ENCODE measurements around the gene CCDC152.
"Not testable (repeated sequence)": the region's sequence is repeated elsewhere in the genome, so short reads cannot be mapped to it uniquely, and the experiment has no call there.

CCDC152 gene

DNA sequence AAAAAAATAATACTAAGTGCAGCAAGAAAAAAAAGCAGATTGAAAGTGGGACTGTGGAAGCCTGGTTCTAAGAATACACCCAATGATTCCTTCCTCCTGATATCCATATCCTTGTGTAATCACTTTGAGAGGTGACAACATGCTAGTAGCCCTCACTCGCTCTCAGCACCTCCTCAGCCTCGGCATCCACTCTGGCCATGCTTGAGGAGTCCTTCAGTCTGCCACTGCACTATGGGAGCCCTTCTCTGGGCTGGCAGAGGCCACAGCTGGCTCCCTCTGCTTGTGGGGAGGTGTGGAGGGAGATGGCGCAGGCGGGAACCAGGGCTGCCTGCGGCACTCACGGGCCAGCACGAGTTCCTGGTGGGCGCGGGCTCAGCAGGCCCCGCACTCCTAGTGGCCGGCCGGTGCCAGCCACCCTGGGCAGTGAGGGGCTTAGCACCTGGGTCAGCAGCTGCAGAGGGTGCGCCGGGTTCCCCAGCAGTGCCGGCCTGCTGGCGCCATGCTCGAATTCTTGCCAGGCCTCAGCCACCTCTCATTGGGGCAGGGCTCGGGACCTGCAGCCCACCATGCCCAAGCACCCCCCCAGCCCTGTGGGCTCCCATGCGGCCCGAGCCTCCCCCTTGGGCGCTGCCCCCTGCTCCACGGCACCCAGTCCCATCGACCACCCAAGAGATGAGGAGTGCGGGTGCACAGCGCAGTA lies 79.6 kb downstream of the CCDC152 start:
- Histone ChIP-seq H3K36me3 (ENCODE audit: control insufficient read depth in 2 of 2, insufficient read depth in 2 of 2, low read length in 2 of 2) (no peaks in the 10 kb centered on the region), H3K27ac (ENCODE audit: low read length) (no peak overlapping the region), H3K4me3 (ENCODE audit: low read length in 2 of 2) (no peak overlapping the region), H3K27me3 (ENCODE audit: control insufficient read depth in 1 of 2, insufficient read depth in 2 of 2, low read length in 2 of 2) (no peaks in the 10 kb centered on the region), H3K4me1 (ENCODE audit: control insufficient read depth, insufficient read depth, low read length) (peaks cover 7% of the 10 kb centered on the region), H3K9me3 (ENCODE audit: control insufficient read depth in 2 of 2, low read length in 2 of 2) (no peaks in the 10 kb centered on the region), H3K9ac (ENCODE audit: low read length in 2 of 2) (no peak overlapping the region)

DNA sequence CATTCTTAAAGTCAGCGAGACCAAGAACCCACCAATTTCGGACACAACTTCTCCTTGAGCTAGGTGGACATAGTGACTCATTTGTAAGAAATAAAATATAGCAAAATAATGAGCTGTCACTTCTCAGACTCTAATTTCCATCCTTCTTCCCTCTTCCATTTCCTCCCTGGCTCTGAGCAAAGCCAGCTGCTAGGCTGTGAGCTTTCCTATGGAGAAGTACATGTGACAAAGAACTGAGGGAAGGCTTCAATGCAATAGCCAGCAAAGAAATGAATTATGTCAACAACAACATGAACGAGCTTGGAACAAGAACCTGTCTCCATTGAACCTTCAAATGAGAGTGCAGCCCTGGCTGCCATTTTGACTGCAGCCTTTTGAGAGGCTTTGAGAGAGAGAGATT lies 81.0 kb downstream of the CCDC152 start:
- no peak overlapping the region for H3K4me3 ChIP-seq (ENCODE audit: low read length in 2 of 2)
- no peaks in the 10 kb centered on the region for H3K27me3 ChIP-seq (ENCODE audit: control insufficient read depth in 1 of 2, insufficient read depth in 2 of 2, low read length in 2 of 2)
- H3K9ac ChIP-seq (ENCODE audit: low read length in 2 of 2): no peak overlapping the region
- no peaks in the 10 kb centered on the region for H3K36me3 ChIP-seq (ENCODE audit: control insufficient read depth in 2 of 2, insufficient read depth in 2 of 2, low read length in 2 of 2)
- H3K9me3 ChIP-seq (ENCODE audit: control insufficient read depth in 2 of 2, low read length in 2 of 2): no peaks in the 10 kb centered on the region
- H3K27ac ChIP-seq (ENCODE audit: low read length): no peak overlapping the region
- H3K4me1 ChIP-seq (ENCODE audit: control insufficient read depth, insufficient read depth, low read length): peaks cover 7% of the 10 kb centered on the region

DNA sequence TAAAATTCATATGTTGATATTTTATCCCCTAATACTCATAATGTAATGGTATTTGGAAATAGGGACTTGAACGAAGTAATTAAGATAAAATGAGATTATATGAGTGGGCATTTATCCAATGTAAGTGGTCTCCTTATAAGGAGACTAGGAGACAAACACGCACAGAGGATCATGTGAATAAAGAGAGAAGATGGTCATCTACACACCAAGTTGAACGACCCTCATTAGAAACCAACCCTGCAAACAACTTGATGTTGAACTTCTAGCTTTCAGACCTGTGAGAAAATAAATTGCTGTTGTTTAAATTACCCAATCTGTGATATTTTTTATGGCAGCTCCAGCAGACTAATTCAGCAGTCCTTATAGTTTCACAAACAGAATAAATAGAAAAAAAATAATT lies 82.6 kb downstream of the CCDC152 start:
- H3K4me3 ChIP-seq (ENCODE audit: low read length in 2 of 2): no peak overlapping the region
- no peak overlapping the region for H3K27ac ChIP-seq (ENCODE audit: low read length)
- H3K27me3 ChIP-seq (ENCODE audit: control insufficient read depth in 1 of 2, insufficient read depth in 2 of 2, low read length in 2 of 2): no peaks in the 10 kb centered on the region
- no peak overlapping the region for H3K9ac ChIP-seq (ENCODE audit: low read length in 2 of 2)
- H3K4me1 ChIP-seq (ENCODE audit: control insufficient read depth, insufficient read depth, low read length): peaks cover 11% of the 10 kb centered on the region
- no peaks in the 10 kb centered on the region for H3K36me3 ChIP-seq (ENCODE audit: control insufficient read depth in 2 of 2, insufficient read depth in 2 of 2, low read length in 2 of 2)
- no peaks in the 10 kb centered on the region for H3K9me3 ChIP-seq (ENCODE audit: control insufficient read depth in 2 of 2, low read length in 2 of 2)

DNA sequence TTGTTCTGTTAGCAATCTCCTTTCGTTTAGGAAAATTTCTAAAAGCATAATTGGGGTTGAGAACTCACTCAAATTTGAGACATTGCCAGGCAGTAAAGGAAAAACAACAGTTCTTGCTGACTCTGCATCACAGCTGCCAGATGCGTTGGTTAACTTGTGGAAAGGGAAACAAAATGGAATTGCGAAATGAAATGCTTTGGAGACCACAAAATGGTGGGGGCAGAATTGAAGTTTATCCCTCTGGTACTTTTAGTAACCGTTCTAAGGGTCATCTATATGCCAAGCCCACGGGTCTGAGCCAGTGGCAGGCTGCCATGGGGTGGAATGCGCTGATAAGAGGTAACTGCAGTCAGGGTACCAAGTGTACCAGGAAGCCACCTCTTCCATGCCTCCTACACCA lies 83.7 kb downstream of the CCDC152 start:
- peaks cover 11% of the 10 kb centered on the region for H3K4me1 ChIP-seq (ENCODE audit: control insufficient read depth, insufficient read depth, low read length)
- H3K36me3 ChIP-seq (ENCODE audit: control insufficient read depth in 2 of 2, insufficient read depth in 2 of 2, low read length in 2 of 2): no peaks in the 10 kb centered on the region
- H3K9me3 ChIP-seq (ENCODE audit: control insufficient read depth in 2 of 2, low read length in 2 of 2): no peaks in the 10 kb centered on the region
- H3K27me3 ChIP-seq (ENCODE audit: control insufficient read depth in 1 of 2, insufficient read depth in 2 of 2, low read length in 2 of 2): no peaks in the 10 kb centered on the region
- H3K27ac ChIP-seq (ENCODE audit: low read length): peak overlapping the region; percentile 6
- peak overlapping the region in 1 of 2 donors; percentile 22 for H3K4me3 ChIP-seq (ENCODE audit: low read length in 2 of 2)
- no peak overlapping the region for H3K9ac ChIP-seq (ENCODE audit: low read length in 2 of 2)

DNA sequence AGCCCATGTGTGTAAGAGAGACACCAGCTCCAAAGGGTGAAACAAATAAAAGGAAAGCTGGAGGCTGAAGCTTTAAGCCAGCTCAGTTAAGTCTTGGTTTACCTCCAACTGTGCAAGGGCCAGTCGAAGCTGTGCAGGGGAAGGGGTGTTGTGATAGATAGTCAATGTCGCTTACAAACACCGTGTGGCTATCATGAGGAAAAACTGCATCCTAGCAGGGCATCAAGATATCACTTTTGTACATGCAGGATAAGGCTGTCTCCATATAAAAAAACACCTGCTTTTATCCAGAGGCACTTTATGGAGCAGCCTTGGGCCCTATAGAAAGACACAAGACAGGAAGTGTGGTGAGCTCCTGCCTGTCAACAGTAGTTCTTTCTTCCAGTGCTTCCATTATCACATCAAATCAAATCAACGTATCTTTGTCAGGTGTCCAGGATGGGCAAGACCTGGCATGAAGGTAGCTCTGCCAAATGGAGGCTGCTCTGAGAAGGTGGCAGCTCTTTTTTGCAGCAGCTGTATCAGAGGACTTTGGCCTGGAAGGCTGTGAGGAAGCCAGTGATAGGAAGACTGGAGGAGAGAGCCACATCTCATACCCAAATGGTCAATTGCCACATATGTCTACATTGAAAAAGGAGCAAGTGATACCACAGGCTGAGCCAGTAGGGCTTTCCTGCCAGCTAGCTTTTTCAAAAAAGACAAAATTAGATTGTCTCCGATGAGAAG lies 84.4 kb downstream of the CCDC152 start:
- Histone ChIP-seq H3K9ac (ENCODE audit: low read length in 2 of 2) (no peak overlapping the region), H3K27me3 (ENCODE audit: control insufficient read depth in 1 of 2, insufficient read depth in 2 of 2, low read length in 2 of 2) (no peaks in the 10 kb centered on the region), H3K4me1 (ENCODE audit: control insufficient read depth, insufficient read depth, low read length) (peaks cover 11% of the 10 kb centered on the region), H3K27ac (ENCODE audit: low read length) (peak overlapping the region; percentile 6), H3K9me3 (ENCODE audit: control insufficient read depth in 2 of 2, low read length in 2 of 2) (no peaks in the 10 kb centered on the region), H3K36me3 (ENCODE audit: control insufficient read depth in 2 of 2, insufficient read depth in 2 of 2, low read length in 2 of 2) (no peaks in the 10 kb centered on the region), H3K4me3 (ENCODE audit: low read length in 2 of 2) (no peak overlapping the region)

DNA sequence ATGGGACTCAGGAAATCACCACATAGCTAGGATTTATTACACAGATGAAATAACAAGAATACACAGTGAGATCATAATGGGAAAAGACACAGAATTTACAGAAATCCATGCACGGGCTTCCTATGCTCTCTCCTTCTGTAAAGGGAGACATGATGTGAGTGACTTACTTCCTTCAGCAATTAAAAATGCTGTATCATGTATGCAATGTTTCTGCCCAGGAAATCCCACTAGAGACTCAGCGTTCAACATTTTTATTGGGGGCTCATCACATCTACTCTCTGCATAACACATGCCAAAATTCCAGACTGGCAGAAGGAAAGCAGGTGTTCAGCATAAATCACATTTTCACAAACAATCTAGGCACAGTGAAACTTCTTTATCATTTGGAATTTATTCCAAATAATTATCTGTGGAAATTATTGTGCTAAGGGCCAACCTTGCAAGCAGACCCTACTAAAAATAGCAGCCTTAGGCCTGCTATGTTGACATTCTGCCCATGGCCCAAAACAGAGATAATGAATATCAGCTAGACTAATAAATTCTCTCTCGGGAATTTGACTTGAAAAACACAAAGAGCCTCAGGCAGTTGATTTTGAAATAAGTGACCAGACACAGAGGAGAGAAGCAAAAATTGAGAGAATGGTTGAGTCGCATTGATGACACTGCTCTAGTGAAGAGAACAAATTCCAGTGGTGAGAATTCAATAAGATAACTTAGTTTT lies 86.5 kb downstream of the CCDC152 start:
- H3K27ac ChIP-seq (ENCODE audit: low read length): no peak overlapping the region
- H3K4me1 ChIP-seq (ENCODE audit: control insufficient read depth, insufficient read depth, low read length): peaks cover 11% of the 10 kb centered on the region
- H3K9ac ChIP-seq (ENCODE audit: low read length in 2 of 2): no peak overlapping the region
- H3K36me3 ChIP-seq (ENCODE audit: control insufficient read depth in 2 of 2, insufficient read depth in 2 of 2, low read length in 2 of 2): no peaks in the 10 kb centered on the region
- H3K4me3 ChIP-seq (ENCODE audit: low read length in 2 of 2): no peak overlapping the region
- no peaks in the 10 kb centered on the region for H3K27me3 ChIP-seq (ENCODE audit: control insufficient read depth in 1 of 2, insufficient read depth in 2 of 2, low read length in 2 of 2)
- H3K9me3 ChIP-seq (ENCODE audit: control insufficient read depth in 2 of 2, low read length in 2 of 2): no peaks in the 10 kb centered on the region

DNA sequence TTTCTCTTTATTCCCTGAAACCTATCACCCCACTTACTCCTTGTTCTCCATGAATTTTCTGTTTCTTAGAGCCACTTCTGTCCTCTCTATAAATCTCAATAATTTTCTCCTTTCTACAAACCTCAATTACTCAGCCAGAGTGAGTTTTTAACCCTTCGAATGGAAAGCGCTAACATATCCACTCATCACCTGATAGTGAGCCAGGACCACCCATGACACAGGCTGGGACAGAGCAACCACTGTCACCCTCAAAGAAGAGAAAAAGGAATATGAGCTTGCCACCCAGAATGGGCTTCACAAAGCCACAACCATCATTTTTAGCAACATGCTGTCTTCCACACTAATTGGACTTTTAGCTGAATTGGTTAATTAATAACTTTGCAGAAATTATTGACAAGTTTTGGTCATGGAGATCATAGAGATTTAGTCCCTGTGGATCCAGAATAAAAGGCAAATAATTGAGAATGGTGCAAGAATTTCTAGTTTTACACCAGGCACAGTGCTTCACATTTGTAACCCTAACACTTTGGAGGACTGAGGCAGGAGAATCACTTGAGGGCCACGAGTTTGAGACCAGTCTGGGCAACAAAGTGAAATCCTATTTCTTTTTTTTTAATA lies 87.2 kb downstream of the CCDC152 start:
- no peaks in the 10 kb centered on the region for H3K36me3 ChIP-seq (ENCODE audit: control insufficient read depth in 2 of 2, insufficient read depth in 2 of 2, low read length in 2 of 2)
- no peaks in the 10 kb centered on the region for H3K27me3 ChIP-seq (ENCODE audit: control insufficient read depth in 1 of 2, insufficient read depth in 2 of 2, low read length in 2 of 2)
- H3K9me3 ChIP-seq (ENCODE audit: control insufficient read depth in 2 of 2, low read length in 2 of 2): no peaks in the 10 kb centered on the region
- H3K4me3 ChIP-seq (ENCODE audit: low read length in 2 of 2): no peak overlapping the region
- H3K9ac ChIP-seq (ENCODE audit: low read length in 2 of 2): no peak overlapping the region
- H3K27ac ChIP-seq (ENCODE audit: low read length): no peak overlapping the region
- H3K4me1 ChIP-seq (ENCODE audit: control insufficient read depth, insufficient read depth, low read length): peaks cover 11% of the 10 kb centered on the region

DNA sequence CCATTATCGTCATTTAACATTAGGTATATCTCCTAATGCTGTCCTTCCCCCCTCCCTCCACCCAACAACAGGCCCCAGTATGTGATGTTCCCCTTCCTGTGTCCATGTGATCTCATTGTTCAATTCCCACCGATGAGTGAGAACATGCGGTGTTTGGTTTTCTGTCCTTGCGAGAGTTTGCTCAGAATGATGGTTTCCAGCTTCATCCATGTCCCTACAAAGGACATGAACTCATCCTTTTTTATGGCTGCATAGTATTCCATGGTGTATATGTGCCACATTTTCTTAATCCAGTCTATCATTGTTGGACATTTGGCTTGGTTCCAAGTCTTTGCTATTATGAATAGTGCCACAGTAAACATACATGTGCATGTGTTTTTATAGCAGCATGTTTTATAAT lies 87.8 kb downstream of the CCDC152 start:
- not testable (repeated sequence) for H3K27me3 ChIP-seq (ENCODE audit: control insufficient read depth in 1 of 2, insufficient read depth in 2 of 2, low read length in 2 of 2); H3K27ac ChIP-seq (ENCODE audit: low read length); H3K9me3 ChIP-seq (ENCODE audit: control insufficient read depth in 2 of 2, low read length in 2 of 2); H3K4me3 ChIP-seq (ENCODE audit: low read length in 2 of 2); H3K9ac ChIP-seq (ENCODE audit: low read length in 2 of 2); H3K36me3 ChIP-seq (ENCODE audit: control insufficient read depth in 2 of 2, insufficient read depth in 2 of 2, low read length in 2 of 2)
- peaks cover 11% of the 10 kb centered on the region for H3K4me1 ChIP-seq (ENCODE audit: control insufficient read depth, insufficient read depth, low read length)

DNA sequence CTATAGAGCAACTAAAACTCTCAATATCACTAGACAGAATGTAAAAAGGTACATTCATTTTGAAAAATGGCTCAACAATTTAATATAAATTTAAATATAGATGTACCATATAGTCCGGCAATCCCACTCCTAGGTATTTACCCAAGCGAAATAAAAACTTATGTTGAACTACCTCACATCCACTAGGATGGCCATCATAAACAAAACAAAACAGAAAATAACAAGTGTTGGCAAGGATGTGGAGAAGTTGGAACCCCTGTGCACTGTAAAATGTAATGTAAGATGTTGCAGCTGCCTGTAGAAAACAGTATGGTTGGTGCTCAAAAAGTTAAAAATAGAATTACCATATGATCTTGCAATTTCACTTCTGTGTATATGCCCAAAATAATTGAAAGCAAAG lies 91.9 kb downstream of the CCDC152 start:
- H3K9ac ChIP-seq (ENCODE audit: low read length in 2 of 2): no peak overlapping the region
- no peaks in the 10 kb centered on the region for H3K4me1 ChIP-seq (ENCODE audit: control insufficient read depth, insufficient read depth, low read length)
- H3K36me3 ChIP-seq (ENCODE audit: control insufficient read depth in 2 of 2, insufficient read depth in 2 of 2, low read length in 2 of 2): no peaks in the 10 kb centered on the region
- no peak overlapping the region for H3K4me3 ChIP-seq (ENCODE audit: low read length in 2 of 2)
- H3K27ac ChIP-seq (ENCODE audit: low read length): no peak overlapping the region
- no peaks in the 10 kb centered on the region for H3K27me3 ChIP-seq (ENCODE audit: control insufficient read depth in 1 of 2, insufficient read depth in 2 of 2, low read length in 2 of 2)
- no peaks in the 10 kb centered on the region for H3K9me3 ChIP-seq (ENCODE audit: control insufficient read depth in 2 of 2, low read length in 2 of 2)

DNA sequence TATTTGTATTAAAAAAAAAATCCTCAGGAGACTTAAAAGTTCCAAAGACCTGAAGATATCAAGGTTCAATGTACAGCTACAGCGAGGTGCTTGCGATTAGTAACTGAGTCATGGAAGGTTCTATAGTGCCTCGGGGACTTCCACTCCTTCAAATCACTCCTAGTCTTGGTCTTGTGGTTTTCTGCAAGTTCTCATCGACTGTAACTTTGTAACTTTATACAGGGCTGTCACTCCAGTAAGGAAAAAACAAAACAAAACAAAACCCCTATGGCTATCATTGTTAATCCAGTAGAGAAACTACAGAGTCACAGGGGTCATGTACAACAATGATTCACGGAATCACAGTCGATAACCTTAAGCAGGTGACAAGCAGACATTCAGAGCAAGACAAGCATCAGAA lies 94.9 kb downstream of the CCDC152 start:
- H3K9ac ChIP-seq (ENCODE audit: low read length in 2 of 2): no peak overlapping the region
- H3K4me3 ChIP-seq (ENCODE audit: low read length in 2 of 2): no peak overlapping the region
- H3K27me3 ChIP-seq (ENCODE audit: control insufficient read depth in 1 of 2, insufficient read depth in 2 of 2, low read length in 2 of 2): no peaks in the 10 kb centered on the region
- no peak overlapping the region for H3K27ac ChIP-seq (ENCODE audit: low read length)
- no peaks in the 10 kb centered on the region for H3K4me1 ChIP-seq (ENCODE audit: control insufficient read depth, insufficient read depth, low read length)
- H3K36me3 ChIP-seq (ENCODE audit: control insufficient read depth in 2 of 2, insufficient read depth in 2 of 2, low read length in 2 of 2): no peaks in the 10 kb centered on the region
- no peaks in the 10 kb centered on the region for H3K9me3 ChIP-seq (ENCODE audit: control insufficient read depth in 2 of 2, low read length in 2 of 2)

All from stomach smooth muscle (tissue), 2 donors.